GM13977 (cell line): ENCODE results near the gene GJC2.

Experiments used
- DNase-seq: peaks from one replicate; pipeline ENCODE4 v3.0.0; 2012; ENCODE audit warnings: low spot score
- CTCF ChIP-seq: IDR thresholded peaks from 2 replicates; pipeline ENCODE4 v1.5.1; 2012; ENCODE audit warnings: mild to moderate bottlenecking, control low read depth; ENCODE audit not compliant: insufficient read depth; ENCODE audit errors: extremely low read depth, missing control alignments
- in situ Hi-C: fragments of 300-500 bp; cut with MboI; formaldehyde crosslinking; loops from one replicate; pipeline ENCODE4 v1.12.0; 2022; ENCODE audit warnings: low sequenced_read_pairs, low pct_unique_long_range_greater_than_20kb, mixed read lengths, inconsistent platforms; ENCODE audit not compliant: unreplicated experiment

GJC2 gene

GRCh38 chr1:228157729-228158126 is 8.0 kb downstream of the GJC2 start:
- no peak for TF ChIP-seq CTCF
- DNase-seq: no peak
- in situ Hi-C loops: no loop called here

DNA sequence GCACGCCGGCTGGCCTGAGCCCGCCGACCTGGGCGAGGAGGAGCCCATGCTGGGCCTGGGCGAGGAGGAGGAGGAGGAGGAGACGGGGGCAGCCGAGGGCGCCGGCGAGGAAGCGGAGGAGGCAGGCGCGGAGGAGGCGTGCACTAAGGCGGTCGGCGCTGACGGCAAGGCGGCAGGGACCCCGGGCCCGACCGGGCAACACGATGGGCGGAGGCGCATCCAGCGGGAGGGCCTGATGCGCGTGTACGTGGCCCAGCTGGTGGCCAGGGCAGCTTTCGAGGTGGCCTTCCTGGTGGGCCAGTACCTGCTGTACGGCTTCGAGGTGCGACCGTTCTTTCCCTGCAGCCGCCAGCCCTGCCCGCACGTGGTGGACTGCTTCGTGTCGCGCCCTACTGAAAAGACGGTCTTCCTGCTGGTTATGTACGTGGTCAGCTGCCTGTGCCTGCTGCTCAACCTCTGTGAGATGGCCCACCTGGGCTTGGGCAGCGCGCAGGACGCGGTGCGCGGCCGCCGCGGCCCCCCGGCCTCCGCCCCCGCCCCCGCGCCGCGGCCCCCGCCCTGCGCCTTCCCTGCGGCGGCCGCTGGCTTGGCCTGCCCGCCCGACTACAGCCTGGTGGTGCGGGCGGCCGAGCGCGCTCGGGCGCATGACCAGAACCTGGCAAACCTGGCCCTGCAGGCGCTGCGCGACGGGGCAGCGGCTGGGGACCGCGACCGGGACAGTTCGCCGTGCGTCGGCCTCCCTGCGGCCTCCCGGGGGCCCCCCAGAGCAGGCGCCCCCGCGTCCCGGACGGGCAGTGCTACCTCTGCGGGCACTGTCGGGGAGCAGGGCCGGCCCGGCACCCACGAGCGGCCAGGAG is 8.6 kb downstream of the GJC2 start:
- no peak for TF ChIP-seq CTCF
- DNase-seq: no peak
- in situ Hi-C loops: no loop called here

DNA sequence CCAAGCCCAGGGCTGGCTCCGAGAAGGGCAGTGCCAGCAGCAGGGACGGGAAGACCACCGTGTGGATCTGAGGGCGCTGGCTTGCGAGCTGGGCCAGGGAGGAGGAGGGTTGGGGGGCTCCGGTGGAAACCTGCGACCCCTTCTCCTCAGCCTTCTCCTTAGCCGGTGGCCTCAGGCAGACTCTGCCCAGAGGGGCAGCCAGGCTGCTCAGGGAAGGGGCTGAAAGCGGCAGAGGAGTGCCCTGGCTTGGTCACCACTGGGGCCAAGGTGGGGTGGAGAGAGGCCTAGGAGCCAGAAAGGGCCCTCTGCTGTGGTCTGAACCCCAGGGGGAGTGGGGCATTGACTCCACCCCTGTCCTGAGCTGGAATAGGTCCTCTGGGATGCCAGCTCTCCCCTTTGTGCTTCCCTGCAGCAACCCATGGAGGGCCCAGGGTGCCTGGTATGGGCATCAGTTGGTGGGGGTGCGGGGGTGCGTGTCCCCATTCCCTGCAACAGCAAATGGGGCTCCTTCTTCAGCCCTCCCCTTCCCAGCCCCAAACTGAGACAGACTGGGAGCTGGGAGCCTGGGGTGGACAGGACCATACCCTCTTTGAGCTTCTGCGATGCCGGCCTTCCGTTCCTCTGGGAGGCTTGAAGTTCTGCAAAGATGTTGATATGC is 9.4 kb downstream of the GJC2 start:
- no peak for TF ChIP-seq CTCF
- in situ Hi-C loops: no loop called here
- no peak for DNase-seq

- no peak for DNase-seq
- in situ Hi-C loops: no loop called here
- TF ChIP-seq CTCF: no peak
Measured at GRCh38 chr1:228160201-228160761, 10.6 kb downstream of the GJC2 start.

DNA sequence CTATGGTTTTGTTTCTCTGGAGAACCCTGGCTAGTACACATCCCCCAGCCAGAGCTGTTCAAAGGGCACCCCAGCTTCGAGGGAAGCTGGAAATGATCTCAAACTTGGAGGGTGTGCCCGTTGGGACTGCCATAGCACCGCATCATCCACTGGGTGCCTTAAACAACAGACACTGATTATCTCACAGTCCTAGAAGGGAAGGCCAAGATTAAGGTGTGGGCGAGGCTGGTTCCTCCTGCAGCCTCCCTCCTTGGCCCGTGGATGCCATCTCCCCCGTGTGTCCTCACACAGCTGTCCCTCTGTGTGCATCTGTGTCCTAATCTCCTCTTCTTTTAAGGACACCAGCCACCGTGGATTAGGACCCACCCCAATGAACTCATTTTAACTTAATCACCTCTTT is 11.6 kb downstream of the GJC2 start:
- DNase-seq: no peak
- in situ Hi-C loops: no loop called here
- no peak for TF ChIP-seq CTCF

GRCh38 chr1:228161866-228162265 is 12.1 kb downstream of the GJC2 start:
- TF ChIP-seq CTCF: no peak
- no peak for DNase-seq
- in situ Hi-C loops: no loop called here
